HepG2 (cell line): Measurements from ENCODE around the gene CHN2. TPM values are rescaled to one million over a fixed set of nuclear protein-coding genes. Genes with fewer than 3 reads are reported as not detected.

Experiments
- ATAC-seq: fragments of 200-7000 bp; cut with Tn5 transposase; 3 replicates; pipeline ENCODE4 v1.9.1; 2020; ENCODE audit warnings: mild to moderate bottlenecking, moderate library complexity
- BruUV-seq: library from RNA; stranded (reverse); fragments of 400-500 nt; replicated peaks from 2 replicates; lab custom pipeline; 2021; lab: Mats Ljungman, UMichigan
- CTCF ChIA-PET: fragments of 300-600 bp; formaldehyde crosslinking; extraction: SDS; loops from one replicate; lab custom pipeline; 2021; ENCODE audit warnings: low total read pairs, inconsistent platforms, low intra/inter-chr PET ratio; lab: Yijun Ruan, JAX
- POLR2A ChIA-PET: fragments of 350-600 bp; sonication (Branson Sonifier 250); formaldehyde crosslinking; loops from one replicate; lab custom pipeline; 2020; ENCODE audit warnings: antibody characterized with exemption, inconsistent platforms; lab: Yijun Ruan, JAX
- DNase-seq: peaks from one replicate; pipeline ENCODE4 v3.0.0-alpha.2; 2015; ENCODE audit warnings: low spot score
- FAIRE-seq: peaks from 3 replicates; lab custom pipeline; 2011; peaks lifted over from hg19 to GRCh38; lab: Jason Lieb, UNC
- H2AFZ ChIP-seq: one replicate; pipeline ENCODE4 v1.6.1; 2011; ENCODE audit warnings: low read length, inconsistent platforms
- H3K27ac ChIP-seq: fragments of 300-600 bp; 3 replicates; pipeline ENCODE4 v1.8.0; 2011; ENCODE audit warnings: mixed run types, mild to moderate bottlenecking, mixed read lengths, low read length, inconsistent platforms; ENCODE audit not compliant: insufficient read depth; ENCODE audit errors: extremely low read length
- H3K27me3 ChIP-seq, 2 experiments: fragments of 200-600 bp in 1 of 2; 2 replicates in 1 of 2; 3 replicates in 1 of 2; pipeline versions ENCODE4 v1.6.0 to v1.8.0; 2011; ENCODE audit warnings: low read length in 2 of 2, mild to moderate bottlenecking in 2 of 2, moderate library complexity in 2 of 2, inconsistent platforms in 1 of 2; ENCODE audit not compliant: insufficient read depth in 2 of 2, control insufficient read depth in 1 of 2
- H3K36me3 ChIP-seq, 2 experiments: fragments of 200-600 bp in 1 of 2; replicated peaks in 1 of 2; 2 replicates in 1 of 2; 3 replicates in 1 of 2; pipeline versions ENCODE4 v1.5.1 to v1.8.0; 2011; ENCODE audit warnings: low read length in 2 of 2, inconsistent platforms in 1 of 2; ENCODE audit not compliant: insufficient read depth in 2 of 2, control insufficient read depth in 1 of 2
- H3K4me1 ChIP-seq: 2 replicates; pipeline ENCODE4 v1.5.1; 2012; ENCODE audit warnings: low read length, inconsistent platforms; ENCODE audit not compliant: insufficient read depth
- H3K4me2 ChIP-seq: 2 replicates; pipeline ENCODE4 v1.6.0; 2011; ENCODE audit warnings: low read depth, low read length, inconsistent platforms
- H3K4me3 ChIP-seq, 3 experiments: fragments of 200-600 bp in 1 of 3; sonication (generic), shearing (Covaris generic) in 1 of 3; replicated peaks in 1 of 3; 2 replicates each; pipeline ENCODE4 v1.5.1; 2011 to 2016; ENCODE audit warnings: low read length in 3 of 3, inconsistent platforms in 2 of 3, low read depth in 2 of 3, mild to moderate bottlenecking in 2 of 3, control low read depth in 1 of 3, mixed read lengths in 1 of 3; ENCODE audit not compliant: insufficient read depth in 1 of 3
- H3K79me2 ChIP-seq: one replicate; pipeline ENCODE4 v1.6.1; 2011; ENCODE audit warnings: low read length, inconsistent platforms; ENCODE audit not compliant: insufficient read depth
- H3K9ac ChIP-seq: 2 replicates; pipeline ENCODE4 v1.6.0; 2011; ENCODE audit warnings: mild to moderate bottlenecking, low read depth, low read length, inconsistent platforms; ENCODE audit not compliant: insufficient read depth
- H3K9me3 ChIP-seq: 2 replicates; pipeline ENCODE4 v1.5.1; 2012; ENCODE audit warnings: mild to moderate bottlenecking, low read length
- H4K20me1 ChIP-seq: 2 replicates; pipeline ENCODE4 v1.6.0; 2011; ENCODE audit warnings: inconsistent platforms, mild to moderate bottlenecking, low read length, moderate library complexity; ENCODE audit not compliant: insufficient read depth
- ATF3 ChIP-seq: sonication (generic); formaldehyde crosslinking; IDR thresholded peaks from 2 replicates; pipeline ENCODE4 v1.4.0; 2020; ENCODE audit warnings: missing genetic modification reagents
- ATF4 ChIP-seq, 2 experiments: fragments of 450-650 bp in 1 of 2; sonication (generic) in 1 of 2; formaldehyde crosslinking; IDR thresholded peaks; 2 replicates each; pipeline versions ENCODE4 v1.5.0 to v1.8.0; 2020 to 2022; ENCODE audit warnings: mild to moderate bottlenecking in 1 of 2, missing genetic modification reagents in 1 of 2
- BHLHE40 ChIP-seq: IDR thresholded peaks from 2 replicates; pipeline ENCODE4 v1.6.1; 2011; ENCODE audit warnings: low read length, improper control_type of control experiment
- CEBPB ChIP-seq: IDR thresholded peaks from 2 replicates; pipeline ENCODE4 v1.6.1; 2011; ENCODE audit warnings: low read depth, low read length, improper control_type of control experiment, borderline replicate concordance
- HCFC1 ChIP-seq: fragments of 150-350 bp; IDR thresholded peaks from 2 replicates; pipeline ENCODE4 v1.6.1; 2014; ENCODE audit warnings: low read depth, low read length
- MAZ ChIP-seq, 2 experiments: sonication (generic) in 1 of 2; formaldehyde crosslinking in 1 of 2; IDR thresholded peaks; 2 replicates each; pipeline versions ENCODE4 v1.5.0 to v1.6.1; 2012 to 2020; ENCODE audit warnings: low read depth in 2 of 2, mild to moderate bottlenecking in 2 of 2, borderline replicate concordance in 1 of 2, improper control_type of control experiment in 1 of 2, low read length in 1 of 2, missing genetic modification reagents in 1 of 2, moderate library complexity in 1 of 2
- MLX ChIP-seq: IDR thresholded peaks from 2 replicates; pipeline ENCODE4 v1.6.1; 2016
- NR2F6 ChIP-seq, 2 experiments: IDR thresholded peaks; 2 replicates each; pipeline ENCODE4 v1.6.1; 2016; ENCODE audit warnings: antibody characterized with exemption in 1 of 2, mild to moderate bottlenecking in 1 of 2
- TBP ChIP-seq: sonication (generic); formaldehyde crosslinking; IDR thresholded peaks from 2 replicates; pipeline ENCODE4 v1.5.0; 2020; ENCODE audit warnings: missing genetic modification reagents
- TGIF2 ChIP-seq: IDR thresholded peaks from 2 replicates; pipeline ENCODE4 v1.6.1; 2016; ENCODE audit warnings: control low read depth, missing compliant biosample characterization
- ZBTB14 ChIP-seq: sonication (generic); formaldehyde crosslinking; IDR thresholded peaks from 2 replicates; pipeline ENCODE4 v1.4.0; 2020; ENCODE audit warnings: missing genetic modification reagents
- ZBTB42 ChIP-seq: sonication (generic); formaldehyde crosslinking; IDR thresholded peaks from 2 replicates; pipeline ENCODE4 v1.5.0; 2020; ENCODE audit warnings: mild to moderate bottlenecking, missing genetic modification reagents
- ZFP90 ChIP-seq: sonication (generic); formaldehyde crosslinking; IDR thresholded peaks from 2 replicates; pipeline ENCODE4 v1.8.0; 2022; ENCODE audit warnings: missing genetic modification reagents, mild to moderate bottlenecking, inconsistent platforms, borderline replicate concordance
- ZNF567 ChIP-seq: sonication (generic); formaldehyde crosslinking; IDR thresholded peaks from 2 replicates; pipeline ENCODE4 v1.8.1; 2023; ENCODE audit warnings: mild to moderate bottlenecking, missing genetic modification reagents, borderline replicate concordance
- ZNF746 ChIP-seq: sonication (generic); formaldehyde crosslinking; IDR thresholded peaks from 2 replicates; pipeline ENCODE4 v1.8.0; 2022; ENCODE audit warnings: mild to moderate bottlenecking, missing genetic modification reagents
- ZNF770 ChIP-seq: sonication (generic); formaldehyde crosslinking; IDR thresholded peaks from 2 replicates; pipeline ENCODE4 v1.5.0; 2020; ENCODE audit warnings: mild to moderate bottlenecking, missing genetic modification reagents
- ZNF772 ChIP-seq: sonication (generic); formaldehyde crosslinking; IDR thresholded peaks from 2 replicates; pipeline ENCODE4 v1.5.0; 2020; ENCODE audit warnings: mild to moderate bottlenecking, missing genetic modification reagents
- WGBS: methylation state at CpG from one replicate; pipeline ENCODE4 v1.1.6; 2017; ENCODE audit warnings: low lambda C conversion rate; 5-methylcytosine and 5-hydroxymethylcytosine counted together
- in situ Hi-C: cut with HindIII; loops from 2 replicates; pipeline ENCODE4 v1.10.0; 2017; ENCODE audit warnings: low pct_unique_long_range_greater_than_20kb; ENCODE audit not compliant: extremely low pct_ligation_motif_present
- intact Hi-C: fragments of 100-400 bp; cut with micrococcal nuclease; formaldehyde crosslinking; loops from one replicate; pipeline ENCODE4 v1.10.0; 2022; ENCODE audit not compliant: unreplicated experiment
- polyA plus RNA-seq, 8 experiments: library from polyadenylated mRNA; depleted of rRNA in 3 of 8; stranded (reverse) in 7 of 8; unstranded in 1 of 8; fragments of >200 nt; fragmentation: Illumina TruSeq in 4 of 8; extraction: Trizol in 4 of 8; gene quantifications; 2 replicates each; pipeline versions ENCODE4 v1.2.1 to v1.2.3, GENCODE V29; 2011 to 2016; ENCODE audit warnings: low read depth in 4 of 8, missing spikeins in 1 of 8, mixed read lengths in 1 of 8; ENCODE audit not compliant: insufficient read depth in 1 of 8
- total RNA-seq, 5 experiments: library from RNA; depleted of rRNA; stranded (reverse); fragments of >200 nt; fragmentation: Illumina TruSeq; extraction: Trizol; gene quantifications; 2 replicates each; pipeline ENCODE4 v1.2.3, GENCODE V29; 2016; ENCODE audit warnings: low read depth in 1 of 5

The CHN2 gene
- total and polyA plus RNA-seq, 2 of the 13 experiments (the other 11 are each of a cell fraction or from before 2014, with no cell fraction given), result 23.5 to 30.5 TPM

- Histone ChIP-seq H3K4me1 (peaks cover 56% of the 10 kb centered on the region), H3K9me3 (no peaks in the 10 kb centered on the region), H3K4me3 (no peak overlapping the region), H3K27ac (no peak overlapping the region), H3K36me3 (peaks cover 5 to 8% of the 10 kb centered on the region in 2 experiments; a peak in 2 of 5 replicates), H3K79me2 (peaks cover 26% of the 10 kb centered on the region), H2AFZ (no peak overlapping the region), H3K9ac (no peak overlapping the region), H3K27me3 (no peaks in the 10 kb centered on the region), H3K4me2 (no peak overlapping the region), H4K20me1 (no peaks in the 10 kb centered on the region)
- 98% methylated on average over 2 of the region's 2 CpGs for WGBS
- TF ChIP-seq ZBTB14 (CRISPR knock-in tag) (no peak), ATF3 (CRISPR knock-in tag) (no peak), MAZ (IDR thresholded peaks at IDR 0.05; ENCODE audit: borderline replicate concordance, low read depth, low read length) (no peak), MAZ (CRISPR knock-in tag; IDR thresholded peaks at IDR 0.05; ENCODE audit: low read depth) (no peak), NR2F6 (IDR thresholded peaks at IDR 0.05) (no peak), NR2F6 (CRISPR knock-in tag; IDR thresholded peaks at IDR 0.05) (no peak), MLX (CRISPR knock-in tag) (no peak), ZFP90 (no peak), CEBPB (no peak), BHLHE40 (no peak), ZNF770 (CRISPR knock-in tag) (no peak), TGIF2 (CRISPR knock-in tag) (no peak), ZNF772 (no peak), ATF4 (CRISPR knock-in tag; IDR thresholded peaks at IDR 0.05) (no peak), ZNF746 (CRISPR knock-in tag) (no peak), TBP (CRISPR knock-in tag) (no peak), ZBTB42 (CRISPR knock-in tag) (no peak), ZNF567 (no peak), HCFC1 (no peak)
- in situ Hi-C loops, result no loop called here
- BruUV-seq, result no TSS peak
- intact Hi-C loops, result no loop called here
- DNase-seq (no peak), FAIRE-seq (no peak), ATAC-seq (no peak)
- ChIA-PET POLR2A (no interaction called here), CTCF (no interaction called here)
Measured at GRCh38 chr7:29343399-29343798, 148.8 kb downstream of the CHN2 start.
